T-helper 2 cell treated with Interferon-gamma antibody and Interleukin-4, amounts not matched to agents 5 μg/mL and 100 μg/mL, for 36 hours (primary cell): ENCODE data around the gene FCN2.

ENCODE experiments used
- DNase-seq: peaks from one replicate; pipeline ENCODE4 v3.0.0; 2021; ENCODE audit warnings: low spot score
- H3K27ac Mint-ChIP-seq: one replicate; pipeline ENCODE4 v1.8.0; 2021; ENCODE audit warnings: mild to moderate bottlenecking, mixed read lengths
- H3K27me3 Mint-ChIP-seq: one replicate; pipeline ENCODE4 v1.8.0; 2021; ENCODE audit warnings: low read depth, mixed read lengths
- H3K36me3 Mint-ChIP-seq: one replicate; pipeline ENCODE4 v1.8.0; 2021; ENCODE audit warnings: low read depth, mixed read lengths
- H3K4me1 Mint-ChIP-seq: one replicate; pipeline ENCODE4 v1.8.0; 2021; ENCODE audit warnings: low read depth, mixed read lengths
- H3K4me3 Mint-ChIP-seq: one replicate; pipeline ENCODE4 v1.8.0; 2022; ENCODE audit warnings: mild to moderate bottlenecking, moderate library complexity, mixed read lengths
- H3K9me3 Mint-ChIP-seq: one replicate; pipeline ENCODE4 v1.8.0; 2021; ENCODE audit warnings: mixed read lengths

FCN2 gene

GRCh38 chr9:134894136-134894860 is 13.7 kb downstream of the FCN2 start:
- H3K4me1 Mint-ChIP-seq: no peaks in the 10 kb centered on the region
- H3K27me3 Mint-ChIP-seq: peaks cover 2% of the 10 kb centered on the region
- no peak overlapping the region for H3K4me3 Mint-ChIP-seq
- H3K27ac Mint-ChIP-seq: no peak overlapping the region
- H3K36me3 Mint-ChIP-seq: no peaks in the 10 kb centered on the region
- peaks cover 14% of the 10 kb centered on the region for H3K9me3 Mint-ChIP-seq
- no peak for DNase-seq

GRCh38 chr9:134895097-134895496 is 14.5 kb downstream of the FCN2 start:
- no peak for DNase-seq
- H3K27me3 Mint-ChIP-seq: peaks cover 2% of the 10 kb centered on the region

GRCh38 chr9:134895567-134895907 is 14.9 kb downstream of the FCN2 start:
- no peaks in the 10 kb centered on the region for H3K4me1 Mint-ChIP-seq
- peaks cover 2% of the 10 kb centered on the region for H3K27me3 Mint-ChIP-seq
- peaks cover 16% of the 10 kb centered on the region for H3K9me3 Mint-ChIP-seq
- no peaks in the 10 kb centered on the region for H3K36me3 Mint-ChIP-seq
- no peak overlapping the region for H3K27ac Mint-ChIP-seq
- DNase-seq: no peak
- no peak overlapping the region for H3K4me3 Mint-ChIP-seq

More at GRCh38 chr9:134895097-134895496, 14.5 kb downstream of the FCN2 start:
- H3K9me3 Mint-ChIP-seq: peaks cover 16% of the 10 kb centered on the region
- no peaks in the 10 kb centered on the region for H3K4me1 Mint-ChIP-seq
- no peaks in the 10 kb centered on the region for H3K36me3 Mint-ChIP-seq
- no peak overlapping the region for H3K27ac Mint-ChIP-seq
- H3K4me3 Mint-ChIP-seq: no peak overlapping the region

GRCh38 chr9:134895908-134896833 is 15.6 kb downstream of the FCN2 start:
- H3K27ac Mint-ChIP-seq: no peak overlapping the region

GRCh38 chr9:134896834-134897583 is 16.4 kb downstream of the FCN2 start:
- Mint-ChIP-seq H3K4me3 (no peak overlapping the region), H3K27ac (no peak overlapping the region), H3K9me3 (peaks cover 16% of the 10 kb centered on the region), H3K4me1 (no peaks in the 10 kb centered on the region), H3K36me3 (no peaks in the 10 kb centered on the region), H3K27me3 (peaks cover 2% of the 10 kb centered on the region)
- DNase-seq: no peak

More at GRCh38 chr9:134895908-134896833, 15.6 kb downstream of the FCN2 start:
- Mint-ChIP-seq H3K4me3 (no peak overlapping the region), H3K9me3 (peaks cover 16% of the 10 kb centered on the region), H3K36me3 (no peaks in the 10 kb centered on the region), H3K27me3 (peaks cover 2% of the 10 kb centered on the region), H3K4me1 (no peaks in the 10 kb centered on the region)
- no peak for DNase-seq

GRCh38 chr9:134897584-134898170 is 17.1 kb downstream of the FCN2 start:
- Mint-ChIP-seq H3K4me1 (no peaks in the 10 kb centered on the region), H3K27me3 (peaks cover 2% of the 10 kb centered on the region), H3K9me3 (peaks cover 16% of the 10 kb centered on the region), H3K4me3 (no peak overlapping the region), H3K36me3 (no peaks in the 10 kb centered on the region), H3K27ac (no peak overlapping the region)
- DNase-seq: no peak

GRCh38 chr9:134898319-134898718 is 17.7 kb downstream of the FCN2 start:
- DNase-seq: no peak
- H3K9me3 Mint-ChIP-seq: peaks cover 16% of the 10 kb centered on the region
- no peak overlapping the region for H3K4me3 Mint-ChIP-seq
- H3K27me3 Mint-ChIP-seq: peaks cover 2% of the 10 kb centered on the region
- no peaks in the 10 kb centered on the region for H3K36me3 Mint-ChIP-seq
- no peak overlapping the region for H3K27ac Mint-ChIP-seq
- H3K4me1 Mint-ChIP-seq: no peaks in the 10 kb centered on the region

GRCh38 chr9:134899168-134899567 is 18.6 kb downstream of the FCN2 start:
- Mint-ChIP-seq H3K36me3 (no peaks in the 10 kb centered on the region), H3K4me1 (no peaks in the 10 kb centered on the region), H3K4me3 (no peak overlapping the region), H3K27me3 (peaks cover 2% of the 10 kb centered on the region), H3K9me3 (peaks cover 16% of the 10 kb centered on the region), H3K27ac (no peak overlapping the region)
- DNase-seq: no peak

GRCh38 chr9:134899818-134900217 is 19.2 kb downstream of the FCN2 start:
- H3K27me3 Mint-ChIP-seq: peaks cover 2% of the 10 kb centered on the region
- no peak overlapping the region for H3K4me3 Mint-ChIP-seq
- H3K9me3 Mint-ChIP-seq: peaks cover 16% of the 10 kb centered on the region
- H3K27ac Mint-ChIP-seq: no peak overlapping the region
- no peak for DNase-seq
- no peaks in the 10 kb centered on the region for H3K36me3 Mint-ChIP-seq
- H3K4me1 Mint-ChIP-seq: no peaks in the 10 kb centered on the region

- Mint-ChIP-seq H3K4me3 (no peak overlapping the region), H3K4me1 (no peaks in the 10 kb centered on the region), H3K27me3 (no peaks in the 10 kb centered on the region), H3K27ac (no peak overlapping the region), H3K36me3 (no peaks in the 10 kb centered on the region), H3K9me3 (peaks cover 9% of the 10 kb centered on the region)
- DNase-seq: no peak
These were observed 22.3 kb downstream of the FCN2 start for GRCh38 chr9:134902936-134903335.

- Mint-ChIP-seq H3K36me3 (no peaks in the 10 kb centered on the region), H3K9me3 (no peaks in the 10 kb centered on the region), H3K27me3 (peaks cover 16% of the 10 kb centered on the region), H3K4me1 (no peaks in the 10 kb centered on the region), H3K4me3 (no peak overlapping the region), H3K27ac (no peak overlapping the region)
- DNase-seq: no peak
These were observed 28.1 kb downstream of the FCN2 start for GRCh38 chr9:134908524-134909309.

GRCh38 chr9:134909511-134910481 is 29.2 kb downstream of the FCN2 start:
- Mint-ChIP-seq H3K27me3 (peaks cover 16% of the 10 kb centered on the region), H3K27ac (no peak overlapping the region), H3K4me1 (no peaks in the 10 kb centered on the region), H3K36me3 (no peaks in the 10 kb centered on the region), H3K9me3 (no peaks in the 10 kb centered on the region), H3K4me3 (no peak overlapping the region)
- DNase-seq: no peak
